GDM1 (cell line): ENCODE results near the gene HPSE2.

ENCODE experiments used
- DNase-seq: peaks from one replicate; lab custom pipeline; 2025; lab: John Stamatoyannopoulos, UW

Gene HPSE2

GRCh38 chr10:98832738-98833137 is 402.9 kb downstream of the HPSE2 start:
- DNase-seq, result no peak

- DNase-seq, result no peak
Observed at GRCh38 chr10:98832196-98832595, 403.5 kb downstream of the HPSE2 start.

GRCh38 chr10:98831391-98831790 is 404.3 kb downstream of the HPSE2 start:
- no peak for DNase-seq

- no peak for DNase-seq
Observed at GRCh38 chr10:98825741-98826140, 409.9 kb downstream of the HPSE2 start.

GRCh38 chr10:98817396-98817795 is 418.3 kb downstream of the HPSE2 start:
- no peak for DNase-seq

- DNase-seq, result no peak
Observed at GRCh38 chr10:98815039-98815885, 420.4 kb downstream of the HPSE2 start.

- DNase-seq, result no peak
Observed at GRCh38 chr10:98814470-98814869, 421.2 kb downstream of the HPSE2 start.

- DNase-seq, result no peak
Observed at GRCh38 chr10:98808282-98808892, 427.3 kb downstream of the HPSE2 start.

- no peak for DNase-seq
Observed at GRCh38 chr10:98800263-98800662, 435.4 kb downstream of the HPSE2 start.

GRCh38 chr10:98795467-98795866 is 440.2 kb downstream of the HPSE2 start:
- DNase-seq, result no peak

GRCh38 chr10:98790817-98791216 is 444.8 kb downstream of the HPSE2 start:
- DNase-seq, result peak; percentile 10

GRCh38 chr10:98778277-98778759 is 457.3 kb downstream of the HPSE2 start:
- DNase-seq, result peak; percentile 89

GRCh38 chr10:98758463-98758862 is 477.2 kb downstream of the HPSE2 start:
- no peak for DNase-seq

- peak; percentile 42 for DNase-seq
Observed at GRCh38 chr10:98748298-98748697, 487.4 kb downstream of the HPSE2 start.

- no peak for DNase-seq
Observed at GRCh38 chr10:98745645-98746044, 490.0 kb downstream of the HPSE2 start.

- DNase-seq, result no peak
Observed at GRCh38 chr10:98720551-98720950, 515.1 kb downstream of the HPSE2 start.

GRCh38 chr10:98713586-98713985 is 522.1 kb downstream of the HPSE2 start:
- no peak for DNase-seq

- no peak for DNase-seq
Observed at GRCh38 chr10:98696516-98696915, 539.1 kb downstream of the HPSE2 start.

- no peak for DNase-seq
Observed at GRCh38 chr10:98694883-98695282, 540.8 kb downstream of the HPSE2 start.

- no peak for DNase-seq
Observed at GRCh38 chr10:98694014-98694413, 541.6 kb downstream of the HPSE2 start.

GRCh38 chr10:98687685-98688084 is 548.0 kb downstream of the HPSE2 start:
- DNase-seq, result no peak

- no peak for DNase-seq
Observed at GRCh38 chr10:98684019-98684899, 551.4 kb downstream of the HPSE2 start.
